ENCODE results near the gene DGUOK. TPM values are rescaled to one million over a fixed set of nuclear protein-coding genes. Genes with fewer than 3 reads are reported as not detected.

Gene DGUOK
- total RNA-seq, 1 experiment from 2014 or later = 130 TPM

- Histone ChIP-seq H3K9ac (ENCODE audit: low read length) (no peak overlapping the region), H3K4me3 (ENCODE audit: low read length) (no peak overlapping the region), H3K4me2 (ENCODE audit: low read depth, low read length, poor library complexity, severe bottlenecking) (no peak overlapping the region), H3K36me3 (ENCODE audit: insufficient read depth, low read length) (no peaks in the 10 kb centered on the region), H3K4me1 (ENCODE audit: low read length) (peaks cover 21% of the 10 kb centered on the region), H3K9me2 (replicated peaks; ENCODE audit: insufficient read depth, low read length) (no peaks in the 10 kb centered on the region), H3K9me3 (ENCODE audit: low read length) (no peaks in the 10 kb centered on the region), H3K79me2 (ENCODE audit: low read length) (no peaks in the 10 kb centered on the region), H3K27ac (ENCODE audit: low read length) (no peak overlapping the region), H3K27me3 (ENCODE audit: low read length) (no peaks in the 10 kb centered on the region), H4K20me1 (ENCODE audit: insufficient read depth, low read depth, low read length) (peaks cover 15% of the 10 kb centered on the region; the same call in 1 of the 2 replicates), H2AFZ (ENCODE audit: low read length) (no peak overlapping the region)
- DNase-seq = no peak
These were observed 42.7 kb downstream of the DGUOK start for GRCh38 chr2:73969356-73969755.

DNA sequence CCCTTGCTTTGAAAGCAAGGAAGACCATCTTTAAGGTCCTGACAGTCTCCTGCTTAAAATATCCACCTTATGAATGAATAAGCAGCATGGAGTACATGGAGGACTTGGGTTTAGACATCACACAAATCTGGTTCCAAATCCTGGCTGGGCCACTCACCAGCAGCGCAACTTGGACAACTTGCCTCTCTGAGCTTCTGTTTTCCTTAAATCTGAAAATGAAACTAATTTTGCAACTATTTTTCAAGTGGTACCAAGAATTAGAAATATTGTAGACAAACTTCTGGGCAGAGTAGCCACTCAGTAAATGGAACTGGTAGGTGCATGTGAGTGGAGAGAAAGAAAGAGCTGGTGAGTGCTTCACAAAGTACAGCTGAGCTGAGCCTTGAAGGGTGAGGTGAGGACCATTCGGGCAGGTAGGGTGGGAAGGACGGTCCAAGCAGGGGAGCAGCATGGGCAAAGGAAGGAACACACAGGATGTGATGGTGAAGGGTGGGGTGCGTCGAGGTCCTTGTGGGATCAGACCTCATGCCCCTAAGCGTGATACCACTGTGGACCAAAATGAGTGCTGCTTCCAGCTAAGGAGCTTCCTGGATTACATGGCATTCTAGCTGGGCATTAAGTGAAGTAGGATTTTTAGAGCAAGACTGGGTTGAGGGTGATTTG is 43.6 kb downstream of the DGUOK start:
- Histone ChIP-seq H3K9me3 (ENCODE audit: low read length) (no peaks in the 10 kb centered on the region), H3K27me3 (ENCODE audit: low read length) (no peaks in the 10 kb centered on the region), H3K4me3 (ENCODE audit: low read length) (no peak overlapping the region), H3K9me2 (replicated peaks; ENCODE audit: insufficient read depth, low read length) (no peaks in the 10 kb centered on the region), H3K9ac (ENCODE audit: low read length) (no peak overlapping the region), H2AFZ (ENCODE audit: low read length) (no peak overlapping the region), H3K36me3 (ENCODE audit: insufficient read depth, low read length) (no peaks in the 10 kb centered on the region), H3K4me1 (ENCODE audit: low read length) (peaks cover 21% of the 10 kb centered on the region), H3K79me2 (ENCODE audit: low read length) (no peaks in the 10 kb centered on the region), H3K4me2 (ENCODE audit: low read depth, low read length, poor library complexity, severe bottlenecking) (no peak overlapping the region), H3K27ac (ENCODE audit: low read length) (no peak overlapping the region), H4K20me1 (ENCODE audit: insufficient read depth, low read depth, low read length) (peaks cover 15% of the 10 kb centered on the region; the same call in 1 of the 2 replicates)
- DNase-seq = no peak

DNA sequence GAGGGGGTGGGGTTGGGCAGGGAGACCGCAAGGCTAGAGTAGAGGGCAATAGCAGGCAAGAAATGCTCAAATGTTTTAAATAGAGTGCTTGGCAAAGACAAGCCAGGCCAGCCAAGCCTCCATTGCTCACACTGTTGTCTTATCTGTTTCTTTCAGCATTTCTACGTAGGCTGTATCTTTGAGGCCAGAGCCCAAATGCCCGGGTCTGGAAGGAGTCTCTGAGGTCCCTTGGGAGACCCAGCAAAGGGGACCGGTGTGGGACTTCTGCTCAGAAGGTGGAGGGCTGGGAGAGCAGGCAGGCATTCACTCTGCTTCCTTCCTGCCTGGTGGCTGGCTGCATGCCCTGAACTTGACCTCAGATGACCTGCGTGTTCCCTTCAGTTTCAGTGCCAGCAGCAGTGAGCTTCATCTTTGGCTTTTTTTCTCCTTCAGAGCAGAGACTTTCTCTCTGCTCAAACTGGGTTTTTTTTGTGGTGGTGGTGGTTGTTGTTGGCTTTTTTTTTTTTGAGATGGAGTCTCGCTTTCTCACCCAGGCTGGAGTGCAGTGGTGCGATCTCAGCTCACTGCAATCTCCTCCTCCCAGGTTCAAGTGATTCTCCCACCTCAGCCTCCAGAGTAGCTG is 44.3 kb downstream of the DGUOK start:
- Histone ChIP-seq H3K9ac (ENCODE audit: low read length) (no peak overlapping the region), H3K27me3 (ENCODE audit: low read length) (no peaks in the 10 kb centered on the region), H3K79me2 (ENCODE audit: low read length) (no peaks in the 10 kb centered on the region), H4K20me1 (ENCODE audit: insufficient read depth, low read depth, low read length) (peaks cover 12% of the 10 kb centered on the region; the same call in 1 of the 2 replicates), H3K36me3 (ENCODE audit: insufficient read depth, low read length) (no peaks in the 10 kb centered on the region), H2AFZ (ENCODE audit: low read length) (no peak overlapping the region), H3K9me3 (ENCODE audit: low read length) (no peaks in the 10 kb centered on the region), H3K4me3 (ENCODE audit: low read length) (no peak overlapping the region), H3K27ac (ENCODE audit: low read length) (no peak overlapping the region), H3K4me1 (ENCODE audit: low read length) (peaks cover 21% of the 10 kb centered on the region), H3K4me2 (ENCODE audit: low read depth, low read length, poor library complexity, severe bottlenecking) (no peak overlapping the region), H3K9me2 (replicated peaks; ENCODE audit: insufficient read depth, low read length) (no peaks in the 10 kb centered on the region)
- no peak for DNase-seq

DNA sequence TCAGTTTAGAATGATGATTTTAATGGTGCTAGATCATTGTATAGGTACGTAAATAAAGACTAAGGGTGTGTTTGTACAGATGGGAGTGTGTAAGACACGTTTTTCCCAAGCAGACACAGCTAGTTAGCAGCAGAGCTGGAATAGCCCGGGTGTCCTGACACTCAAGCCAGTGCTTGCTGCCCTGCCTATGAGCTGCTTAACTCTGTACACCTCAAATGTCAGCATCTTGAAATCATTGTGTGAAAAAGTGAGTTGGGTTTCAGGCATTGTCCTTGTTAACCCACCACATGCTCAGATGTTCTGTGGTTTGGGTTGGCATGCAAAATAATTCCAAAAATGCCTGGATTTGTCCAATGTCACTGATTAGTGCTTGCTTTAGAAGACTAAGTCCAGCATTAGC is 45.0 kb downstream of the DGUOK start:
- H3K9me3 ChIP-seq (ENCODE audit: low read length) = no peaks in the 10 kb centered on the region
- no peaks in the 10 kb centered on the region for H3K79me2 ChIP-seq (ENCODE audit: low read length)
- H3K4me3 ChIP-seq (ENCODE audit: low read length) = no peak overlapping the region
- no peak overlapping the region for H3K9ac ChIP-seq (ENCODE audit: low read length)
- no peaks in the 10 kb centered on the region for H3K36me3 ChIP-seq (ENCODE audit: insufficient read depth, low read length)
- H2AFZ ChIP-seq (ENCODE audit: low read length) = no peak overlapping the region
- no peaks in the 10 kb centered on the region for H3K27me3 ChIP-seq (ENCODE audit: low read length)
- peaks cover 12% of the 10 kb centered on the region; the same call in 1 of the 2 replicates for H4K20me1 ChIP-seq (ENCODE audit: insufficient read depth, low read depth, low read length)
- H3K27ac ChIP-seq (ENCODE audit: low read length) = no peak overlapping the region
- DNase-seq = no peak
- H3K4me1 ChIP-seq (ENCODE audit: low read length) = peaks cover 21% of the 10 kb centered on the region
- H3K9me2 ChIP-seq (replicated peaks; ENCODE audit: insufficient read depth, low read length) = no peaks in the 10 kb centered on the region
- H3K4me2 ChIP-seq (ENCODE audit: low read depth, low read length, poor library complexity, severe bottlenecking) = no peak overlapping the region

- H3K4me2 ChIP-seq (ENCODE audit: low read depth, low read length, poor library complexity, severe bottlenecking) = no peak overlapping the region
These were observed 46.2 kb downstream of the DGUOK start for GRCh38 chr2:73972846-73973245.

DNA sequence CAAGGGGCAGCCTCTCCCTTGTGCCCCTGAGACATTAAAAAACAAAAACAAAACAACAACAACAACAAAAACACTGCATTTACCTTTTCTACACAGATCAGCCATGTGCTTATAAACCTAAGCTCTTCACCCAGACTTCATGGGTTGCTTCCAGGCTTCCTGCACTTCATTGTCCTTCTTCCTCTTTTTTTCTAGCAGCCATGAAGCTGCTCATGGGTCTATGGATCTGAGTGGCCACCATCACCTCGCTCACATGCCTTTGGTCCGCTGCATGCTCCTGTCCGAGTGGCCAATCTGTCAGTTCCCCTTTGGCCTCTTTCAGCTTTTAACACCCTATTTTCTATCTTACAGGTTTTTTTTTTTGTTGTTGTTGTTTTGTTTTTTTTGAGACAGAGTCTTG is 49.1 kb downstream of the DGUOK start:
- no peak overlapping the region for H2AFZ ChIP-seq (ENCODE audit: low read length)
- peaks cover 26% of the 10 kb centered on the region for H3K4me1 ChIP-seq (ENCODE audit: low read length)
- H3K36me3 ChIP-seq (ENCODE audit: insufficient read depth, low read length) = no peaks in the 10 kb centered on the region
- no peaks in the 10 kb centered on the region for H3K9me2 ChIP-seq (replicated peaks; ENCODE audit: insufficient read depth, low read length)
- no peak overlapping the region for H3K4me3 ChIP-seq (ENCODE audit: low read length)
- no peaks in the 10 kb centered on the region for H3K27me3 ChIP-seq (ENCODE audit: low read length)
- H3K27ac ChIP-seq (ENCODE audit: low read length) = no peak overlapping the region
- no peak for DNase-seq
- no peak overlapping the region for H3K9ac ChIP-seq (ENCODE audit: low read length)
- H3K9me3 ChIP-seq (ENCODE audit: low read length) = no peaks in the 10 kb centered on the region
- H3K4me2 ChIP-seq (ENCODE audit: low read depth, low read length, poor library complexity, severe bottlenecking) = no peak overlapping the region
- H4K20me1 ChIP-seq (ENCODE audit: insufficient read depth, low read depth, low read length) = peaks cover 17% of the 10 kb centered on the region; the same call in 1 of the 2 replicates
- H3K79me2 ChIP-seq (ENCODE audit: low read length) = no peaks in the 10 kb centered on the region

More at GRCh38 chr2:73972846-73973245, 46.2 kb downstream of the DGUOK start:
- H2AFZ ChIP-seq (ENCODE audit: low read length) = no peak overlapping the region
- peaks cover 17% of the 10 kb centered on the region; the same call in 1 of the 2 replicates for H4K20me1 ChIP-seq (ENCODE audit: insufficient read depth, low read depth, low read length)
- H3K27me3 ChIP-seq (ENCODE audit: low read length) = no peaks in the 10 kb centered on the region
- H3K9me2 ChIP-seq (replicated peaks; ENCODE audit: insufficient read depth, low read length) = no peaks in the 10 kb centered on the region
- peaks cover 21% of the 10 kb centered on the region for H3K4me1 ChIP-seq (ENCODE audit: low read length)
- no peaks in the 10 kb centered on the region for H3K9me3 ChIP-seq (ENCODE audit: low read length)
- peak; percentile 71 for DNase-seq
- no peak overlapping the region for H3K4me3 ChIP-seq (ENCODE audit: low read length)
- H3K9ac ChIP-seq (ENCODE audit: low read length) = no peak overlapping the region
- no peak overlapping the region for H3K27ac ChIP-seq (ENCODE audit: low read length)
- no peaks in the 10 kb centered on the region for H3K79me2 ChIP-seq (ENCODE audit: low read length)
- H3K36me3 ChIP-seq (ENCODE audit: insufficient read depth, low read length) = no peaks in the 10 kb centered on the region

- DNase-seq = no peak
- Histone ChIP-seq H3K36me3 (ENCODE audit: insufficient read depth, low read length) (no peaks in the 10 kb centered on the region), H3K27ac (ENCODE audit: low read length) (no peak overlapping the region), H3K4me1 (ENCODE audit: low read length) (peaks cover 32% of the 10 kb centered on the region), H4K20me1 (ENCODE audit: insufficient read depth, low read depth, low read length) (peaks cover 14% of the 10 kb centered on the region; the same call in 1 of the 2 replicates), H3K27me3 (ENCODE audit: low read length) (no peaks in the 10 kb centered on the region), H3K4me2 (ENCODE audit: low read depth, low read length, poor library complexity, severe bottlenecking) (no peak overlapping the region), H3K9me2 (replicated peaks; ENCODE audit: insufficient read depth, low read length) (no peaks in the 10 kb centered on the region), H3K4me3 (ENCODE audit: low read length) (no peak overlapping the region), H3K9ac (ENCODE audit: low read length) (no peak overlapping the region), H2AFZ (ENCODE audit: low read length) (no peak overlapping the region), H3K9me3 (ENCODE audit: low read length) (no peaks in the 10 kb centered on the region), H3K79me2 (ENCODE audit: low read length) (no peaks in the 10 kb centered on the region)
These were observed 50.1 kb downstream of the DGUOK start for GRCh38 chr2:73976803-73977202.

DNA sequence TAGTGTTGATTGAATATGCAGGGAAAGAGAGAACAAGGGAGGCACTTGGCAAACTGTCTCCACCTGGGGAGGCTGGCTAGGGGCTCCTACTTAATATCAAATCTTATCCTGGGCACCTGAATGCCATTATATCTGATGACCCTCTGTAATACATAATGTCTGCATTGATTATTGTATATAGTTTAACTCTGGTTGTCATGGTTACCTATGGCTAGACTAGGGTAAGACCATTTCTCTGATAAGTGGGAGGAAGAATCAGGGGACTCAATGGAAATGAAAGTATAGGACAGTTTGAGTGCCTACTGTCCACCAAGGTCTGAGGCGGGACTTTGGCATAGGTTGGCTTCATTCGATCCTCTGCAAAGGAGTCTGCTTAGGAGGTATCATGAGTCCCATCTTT is 50.8 kb downstream of the DGUOK start:
- Histone ChIP-seq H4K20me1 (ENCODE audit: insufficient read depth, low read depth, low read length) (peaks cover 8% of the 10 kb centered on the region; the same call in 1 of the 2 replicates), H3K27ac (ENCODE audit: low read length) (no peak overlapping the region), H3K79me2 (ENCODE audit: low read length) (no peaks in the 10 kb centered on the region), H3K4me3 (ENCODE audit: low read length) (no peak overlapping the region), H3K4me1 (ENCODE audit: low read length) (peaks cover 25% of the 10 kb centered on the region), H3K9ac (ENCODE audit: low read length) (no peak overlapping the region), H3K9me2 (replicated peaks; ENCODE audit: insufficient read depth, low read length) (no peaks in the 10 kb centered on the region), H3K36me3 (ENCODE audit: insufficient read depth, low read length) (no peaks in the 10 kb centered on the region), H3K9me3 (ENCODE audit: low read length) (no peaks in the 10 kb centered on the region), H2AFZ (ENCODE audit: low read length) (no peak overlapping the region), H3K27me3 (ENCODE audit: low read length) (no peaks in the 10 kb centered on the region), H3K4me2 (ENCODE audit: low read depth, low read length, poor library complexity, severe bottlenecking) (no peak overlapping the region)
- no peak for DNase-seq

All from Karpas-422 (cell line).